Osteoblast (primary cell): ENCODE data around the gene VEGFD. TPM values are rescaled to one million over a fixed set of nuclear protein-coding genes. Genes with fewer than 3 reads are reported as not detected.

Experiments used
- DNase-seq: peaks from one replicate; pipeline ENCODE4 v3.0.0; 2011; ENCODE audit warnings: low spot score, mixed read lengths; ENCODE audit not compliant: insufficient read length; ENCODE audit errors: missing footprints
- H2AFZ ChIP-seq: 2 replicates; pipeline ENCODE4 v1.6.0; 2011; ENCODE audit warnings: mild to moderate bottlenecking, low read length
- H3K27ac ChIP-seq: 2 replicates; pipeline ENCODE4 v1.5.1; 2011; ENCODE audit warnings: mild to moderate bottlenecking, low read depth, low read length, moderate library complexity
- H3K27me3 ChIP-seq: 2 replicates; pipeline ENCODE4 v1.6.0; 2012; ENCODE audit warnings: mild to moderate bottlenecking, control low read depth, inconsistent platforms, low read length, moderate library complexity; ENCODE audit not compliant: insufficient read depth
- H3K36me3 ChIP-seq: 2 replicates; pipeline ENCODE4 v1.5.1; 2011; ENCODE audit warnings: mild to moderate bottlenecking, low read length, control low read depth, moderate library complexity; ENCODE audit not compliant: insufficient read depth
- H3K4me1 ChIP-seq: 2 replicates; pipeline ENCODE4 v1.5.1; 2011; ENCODE audit warnings: mild to moderate bottlenecking, low read length, control low read depth, moderate library complexity; ENCODE audit not compliant: insufficient read depth
- H3K4me2 ChIP-seq: 2 replicates; pipeline ENCODE4 v1.6.0; 2011; ENCODE audit warnings: mild to moderate bottlenecking, low read length; ENCODE audit not compliant: insufficient read depth
- H3K4me3 ChIP-seq: fragments of 200-600 bp; sonication (generic); 3 replicates; pipeline ENCODE4 v1.5.1; 2012; ENCODE audit warnings: mild to moderate bottlenecking, low read length, inconsistent platforms; ENCODE audit not compliant: insufficient read depth
- H3K79me2 ChIP-seq: 2 replicates; pipeline ENCODE4 v1.6.0; 2012; ENCODE audit warnings: mild to moderate bottlenecking, low read length, control low read depth, inconsistent platforms; ENCODE audit not compliant: insufficient read depth
- H3K9me3 ChIP-seq: 2 replicates; pipeline ENCODE4 v1.5.1; 2011; ENCODE audit warnings: low read depth, low read length, control low read depth
- H4K20me1 ChIP-seq: 2 replicates; pipeline ENCODE4 v1.6.0; 2012; ENCODE audit warnings: mild to moderate bottlenecking, low read length, control low read depth; ENCODE audit not compliant: insufficient read depth
- CTCF ChIP-seq: IDR thresholded peaks from 2 replicates; pipeline ENCODE4 v1.5.1; 2011; ENCODE audit warnings: mild to moderate bottlenecking, low read depth, low read length, moderate library complexity; ENCODE audit errors: extremely low read depth
- total RNA-seq: library from RNA; depleted of rRNA; stranded (reverse); fragments of >200 nt; gene quantifications from 2 replicates; pipeline ENCODE4 v1.2.3, GENCODE V29; 2012

Gene VEGFD
- total RNA-seq, 1 donor = 0.36 TPM

- TF ChIP-seq CTCF = no peak
Measured at GRCh38 chrX:15391850-15392249, 7.6 kb upstream of the VEGFD start.

GRCh38 chrX:15382813-15383212 lies 1.4 kb downstream of the VEGFD start:
- no peak for TF ChIP-seq CTCF
- Histone ChIP-seq H3K36me3 (no peaks in the 10 kb centered on the region), H3K9me3 (no peaks in the 10 kb centered on the region), H3K79me2 (no peaks in the 10 kb centered on the region), H3K4me2 (no peak overlapping the region), H3K4me1 (no peaks in the 10 kb centered on the region), H3K4me3 (no peak overlapping the region), H3K27ac (no peak overlapping the region), H4K20me1 (no peaks in the 10 kb centered on the region), H2AFZ (no peak overlapping the region), H3K27me3 (no peaks in the 10 kb centered on the region)
- DNase-seq = no peak

More at GRCh38 chrX:15391850-15392249, 7.6 kb upstream of the VEGFD start:
- Histone ChIP-seq H3K36me3 (no peaks in the 10 kb centered on the region), H3K4me1 (no peaks in the 10 kb centered on the region), H3K4me3 (no peak overlapping the region), H3K27ac (no peak overlapping the region), H3K4me2 (no peak overlapping the region), H3K79me2 (no peaks in the 10 kb centered on the region), H3K27me3 (no peaks in the 10 kb centered on the region), H4K20me1 (no peaks in the 10 kb centered on the region), H3K9me3 (no peaks in the 10 kb centered on the region), H2AFZ (no peak overlapping the region)
- DNase-seq = no peak

- Histone ChIP-seq H4K20me1 (no peaks in the 10 kb centered on the region), H3K4me2 (no peak overlapping the region), H3K27me3 (no peaks in the 10 kb centered on the region), H3K36me3 (no peaks in the 10 kb centered on the region), H3K4me1 (no peaks in the 10 kb centered on the region), H3K9me3 (no peaks in the 10 kb centered on the region), H3K4me3 (no peak overlapping the region), H2AFZ (no peak overlapping the region), H3K27ac (no peak overlapping the region), H3K79me2 (no peaks in the 10 kb centered on the region)
- no peak for DNase-seq
- no peak for TF ChIP-seq CTCF
Measured at GRCh38 chrX:15376956-15377355, 7.3 kb downstream of the VEGFD start.

GRCh38 chrX:15373976-15374375 lies 10.2 kb downstream of the VEGFD start:
- Histone ChIP-seq H3K4me1 (no peaks in the 10 kb centered on the region), H3K4me3 (no peak overlapping the region), H3K27ac (no peak overlapping the region), H2AFZ (no peak overlapping the region), H3K36me3 (no peaks in the 10 kb centered on the region), H3K27me3 (no peaks in the 10 kb centered on the region), H4K20me1 (no peaks in the 10 kb centered on the region), H3K9me3 (no peaks in the 10 kb centered on the region), H3K4me2 (no peak overlapping the region), H3K79me2 (no peaks in the 10 kb centered on the region)
- no peak for DNase-seq
- TF ChIP-seq CTCF = no peak
